ENCODE measurements around the gene XPO4. TPM values are rescaled to one million over a fixed set of nuclear protein-coding genes. Genes with fewer than 3 reads are reported as not detected.

Gene XPO4
- total RNA-seq, 4 donors from 2014 or later: 8.8 to 25.0 (median 18.6) TPM

- H3K27me3 ChIP-seq: no peaks in the 10 kb centered on the region
- TF ChIP-seq, protein P1, sequence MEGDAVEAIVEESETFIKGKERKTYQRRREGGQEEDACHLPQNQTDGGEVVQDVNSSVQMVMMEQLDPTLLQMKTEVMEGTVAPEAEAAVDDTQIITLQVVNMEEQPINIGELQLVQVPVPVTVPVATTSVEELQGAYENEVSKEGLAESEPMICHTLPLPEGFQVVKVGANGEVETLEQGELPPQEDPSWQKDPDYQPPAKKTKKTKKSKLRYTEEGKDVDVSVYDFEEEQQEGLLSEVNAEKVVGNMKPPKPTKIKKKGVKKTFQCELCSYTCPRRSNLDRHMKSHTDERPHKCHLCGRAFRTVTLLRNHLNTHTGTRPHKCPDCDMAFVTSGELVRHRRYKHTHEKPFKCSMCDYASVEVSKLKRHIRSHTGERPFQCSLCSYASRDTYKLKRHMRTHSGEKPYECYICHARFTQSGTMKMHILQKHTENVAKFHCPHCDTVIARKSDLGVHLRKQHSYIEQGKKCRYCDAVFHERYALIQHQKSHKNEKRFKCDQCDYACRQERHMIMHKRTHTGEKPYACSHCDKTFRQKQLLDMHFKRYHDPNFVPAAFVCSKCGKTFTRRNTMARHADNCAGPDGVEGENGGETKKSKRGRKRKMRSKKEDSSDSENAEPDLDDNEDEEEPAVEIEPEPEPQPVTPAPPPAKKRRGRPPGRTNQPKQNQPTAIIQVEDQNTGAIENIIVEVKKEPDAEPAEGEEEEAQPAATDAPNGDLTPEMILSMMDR (IDR thresholded peaks at IDR 0.05): no peak
- no peak for TF ChIP-seq POLR2A (IDR thresholded peaks at IDR 0.05)
- H3K4me1 ChIP-seq: peaks cover 0 to 3% (median 0%) of the 10 kb centered on the region in 3 donors
- intact Hi-C loops (cut with DNase I): no loop called here
- no peak overlapping the region for H3K4me3 ChIP-seq
- 51 to 73% methylated on average over 6 of the region's 6 CpGs for WGBS, 2 donors
- no peak for DNase-seq
- no peak overlapping the region for H3K27ac ChIP-seq
- peaks cover 0 to 36% (median 0%) of the 10 kb centered on the region in 3 donors for H3K36me3 ChIP-seq
- H3K9me3 ChIP-seq: no peaks in the 10 kb centered on the region
Measured at GRCh38 chr13:20843166-20843565, 59.4 kb downstream of the XPO4 start.

GRCh38 chr13:20840568-20840967 lies 62.0 kb downstream of the XPO4 start:
- Histone ChIP-seq H3K9me3 (no peaks in the 10 kb centered on the region), H3K27me3 (no peaks in the 10 kb centered on the region), H3K36me3 (peaks cover 0 to 60% (median 0%) of the 10 kb centered on the region in 3 donors), H3K4me3 (no peak overlapping the region), H3K4me1 (peaks cover 0 to 3% (median 0%) of the 10 kb centered on the region in 3 donors), H3K27ac (no peak overlapping the region)
- TF ChIP-seq POLR2A (IDR thresholded peaks at IDR 0.05): no peak
- TF ChIP-seq, protein P1 (IDR thresholded peaks at IDR 0.05): no peak
- intact Hi-C loops (cut with DNase I): no loop called here
- no peak for DNase-seq

- no peaks in the 10 kb centered on the region for H3K27me3 ChIP-seq
- intact Hi-C loops (cut with DNase I): loop anchor here (10.0 kb wide), 1 partner anchor 119 kb away; no protein-coding TSS in a partner anchor
- H3K4me3 ChIP-seq: no peak overlapping the region
- H3K27ac ChIP-seq: no peak overlapping the region
- peaks cover 0 to 55% (median 0%) of the 10 kb centered on the region in 3 donors for H3K36me3 ChIP-seq
- no peak for TF ChIP-seq POLR2A (IDR thresholded peaks at IDR 0.05)
- TF ChIP-seq, protein P1 (IDR thresholded peaks at IDR 0.05): no peak
- 85 to 94% methylated on average over 7 of the region's 7 CpGs for WGBS, 2 donors
- H3K4me1 ChIP-seq: no peaks in the 10 kb centered on the region
- no peak for DNase-seq
- H3K9me3 ChIP-seq: no peaks in the 10 kb centered on the region
Measured at GRCh38 chr13:20833900-20834679, 68.5 kb downstream of the XPO4 start.

DNA sequence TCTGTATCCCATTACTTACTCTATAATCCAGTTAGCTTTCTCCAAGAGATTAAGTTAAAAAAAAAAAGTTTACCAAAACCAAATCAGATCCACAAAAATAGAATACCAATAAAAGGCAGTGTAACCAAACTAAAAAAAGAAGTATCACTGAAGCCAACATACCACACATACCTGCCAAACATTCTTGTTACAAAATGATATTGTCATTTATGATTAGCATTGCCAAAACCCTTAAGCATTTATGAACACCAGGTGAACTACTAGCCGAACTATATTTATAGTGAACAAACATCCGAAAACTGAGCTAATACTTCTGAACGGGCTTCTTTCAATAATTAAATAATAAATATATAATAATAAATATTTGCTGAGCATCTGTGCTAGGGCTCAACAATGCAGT lies 69.7 kb downstream of the XPO4 start:
- Histone ChIP-seq H3K4me3 (no peak overlapping the region), H3K4me1 (peaks cover 0 to 11% (median 0%) of the 10 kb centered on the region in 3 donors), H3K36me3 (peaks cover 0 to 43% (median 0%) of the 10 kb centered on the region in 3 donors), H3K27me3 (no peaks in the 10 kb centered on the region), H3K9me3 (no peaks in the 10 kb centered on the region), H3K27ac (no peak overlapping the region)
- intact Hi-C loops (cut with DNase I): loop anchor here (10.0 kb wide), 1 partner anchor 118 kb away; no protein-coding TSS in a partner anchor
- 74 to 94% methylated on average over 3 of the region's 3 CpGs for WGBS, 2 donors
- no peak for DNase-seq
- TF ChIP-seq, protein P1 (IDR thresholded peaks at IDR 0.05): no peak
- TF ChIP-seq POLR2A (IDR thresholded peaks at IDR 0.05): no peak

GRCh38 chr13:20831933-20832332 lies 70.6 kb downstream of the XPO4 start:
- Histone ChIP-seq H3K36me3 (peaks cover 0 to 33% (median 0%) of the 10 kb centered on the region in 3 donors), H3K27ac (no peak overlapping the region), H3K4me1 (peaks cover 0 to 14% (median 0%) of the 10 kb centered on the region in 3 donors), H3K9me3 (no peaks in the 10 kb centered on the region), H3K4me3 (no peak overlapping the region), H3K27me3 (no peaks in the 10 kb centered on the region)
- 75 to 83% methylated on average over 3 of the region's 3 CpGs for WGBS, 2 donors
- TF ChIP-seq, protein P1 (IDR thresholded peaks at IDR 0.05): no peak
- TF ChIP-seq POLR2A (IDR thresholded peaks at IDR 0.05): no peak
- DNase-seq: no peak
- intact Hi-C loops (cut with DNase I): loop anchor here (10.0 kb wide), 1 partner anchor 117 kb away; no protein-coding TSS in a partner anchor
